ENCODE results near the gene CIB4.

Gene CIB4

DNA sequence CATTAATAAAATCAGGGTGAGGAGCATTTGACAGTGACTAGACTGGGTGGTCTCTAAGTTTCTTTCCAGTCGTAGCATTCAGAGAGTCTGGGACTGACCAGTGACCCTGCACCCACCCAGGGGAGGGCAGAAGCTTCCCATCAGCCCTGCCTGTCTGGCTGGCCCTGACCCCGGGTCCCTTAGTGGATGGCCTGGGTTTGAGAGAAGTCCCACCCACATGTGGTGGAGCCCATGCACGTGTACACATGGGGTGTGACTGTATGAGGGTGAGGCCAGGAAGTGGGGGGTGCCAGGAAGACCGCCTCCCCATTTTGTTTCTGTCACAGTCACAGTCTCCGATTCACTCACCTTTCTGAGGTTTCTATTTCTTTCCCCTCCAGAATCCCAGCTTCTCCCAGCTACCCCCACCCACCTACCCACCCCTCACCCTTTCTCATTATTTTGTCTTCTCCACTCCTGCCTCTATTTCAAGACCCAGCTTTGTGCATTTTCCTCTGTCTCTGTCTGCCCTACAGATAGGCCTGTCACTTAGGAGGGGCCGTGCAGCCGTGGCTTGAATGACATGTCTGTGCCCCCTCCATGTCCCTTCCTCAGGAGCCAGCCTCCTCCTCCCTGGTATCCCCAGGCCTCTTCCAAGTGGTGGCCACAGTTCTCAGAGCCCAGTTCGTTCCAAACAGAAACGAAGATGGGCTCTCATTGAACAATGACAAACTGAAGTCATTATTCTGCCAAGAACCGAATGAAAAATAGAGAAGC lies 13.6 kb downstream of the CIB4 start:
- H3K4me3 ChIP-seq (replicated peaks in 1 of 2; ENCODE audit: low read depth in 2 of 2, low read length in 2 of 2), result no peak overlapping the region
- DNase-seq (ENCODE audit: low read depth in 2 of 2), result no peak
- TF ChIP-seq, protein P1, sequence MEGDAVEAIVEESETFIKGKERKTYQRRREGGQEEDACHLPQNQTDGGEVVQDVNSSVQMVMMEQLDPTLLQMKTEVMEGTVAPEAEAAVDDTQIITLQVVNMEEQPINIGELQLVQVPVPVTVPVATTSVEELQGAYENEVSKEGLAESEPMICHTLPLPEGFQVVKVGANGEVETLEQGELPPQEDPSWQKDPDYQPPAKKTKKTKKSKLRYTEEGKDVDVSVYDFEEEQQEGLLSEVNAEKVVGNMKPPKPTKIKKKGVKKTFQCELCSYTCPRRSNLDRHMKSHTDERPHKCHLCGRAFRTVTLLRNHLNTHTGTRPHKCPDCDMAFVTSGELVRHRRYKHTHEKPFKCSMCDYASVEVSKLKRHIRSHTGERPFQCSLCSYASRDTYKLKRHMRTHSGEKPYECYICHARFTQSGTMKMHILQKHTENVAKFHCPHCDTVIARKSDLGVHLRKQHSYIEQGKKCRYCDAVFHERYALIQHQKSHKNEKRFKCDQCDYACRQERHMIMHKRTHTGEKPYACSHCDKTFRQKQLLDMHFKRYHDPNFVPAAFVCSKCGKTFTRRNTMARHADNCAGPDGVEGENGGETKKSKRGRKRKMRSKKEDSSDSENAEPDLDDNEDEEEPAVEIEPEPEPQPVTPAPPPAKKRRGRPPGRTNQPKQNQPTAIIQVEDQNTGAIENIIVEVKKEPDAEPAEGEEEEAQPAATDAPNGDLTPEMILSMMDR (IDR thresholded peaks at IDR 0.05; ENCODE audit: low read depth, low read length), result no peak

DNA sequence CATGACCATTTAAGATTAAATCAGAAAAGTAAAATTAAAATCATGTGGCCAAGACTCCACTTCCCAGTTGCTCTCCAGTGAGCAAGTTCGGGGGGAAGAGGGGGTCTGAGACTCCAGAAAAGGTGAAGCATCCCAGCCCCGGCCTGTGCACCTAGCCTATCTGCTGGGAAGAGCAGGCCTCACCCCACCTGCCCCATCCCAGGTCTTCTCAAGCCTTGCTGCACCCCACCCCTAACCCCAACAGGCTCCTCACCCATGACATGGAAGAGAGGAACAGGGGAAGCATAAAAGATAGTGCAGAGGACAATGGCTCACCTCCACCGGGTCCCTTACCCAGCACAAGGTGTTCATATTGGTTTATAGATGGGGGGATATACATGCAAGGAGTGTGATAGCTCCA lies 14.6 kb downstream of the CIB4 start:
- no peak overlapping the region for H3K4me3 ChIP-seq (replicated peaks in 1 of 2; ENCODE audit: low read depth in 2 of 2, low read length in 2 of 2)
- DNase-seq (ENCODE audit: low read depth in 2 of 2), result no peak
- TF ChIP-seq, protein P1 (IDR thresholded peaks at IDR 0.05; ENCODE audit: low read depth, low read length), result no peak

DNA sequence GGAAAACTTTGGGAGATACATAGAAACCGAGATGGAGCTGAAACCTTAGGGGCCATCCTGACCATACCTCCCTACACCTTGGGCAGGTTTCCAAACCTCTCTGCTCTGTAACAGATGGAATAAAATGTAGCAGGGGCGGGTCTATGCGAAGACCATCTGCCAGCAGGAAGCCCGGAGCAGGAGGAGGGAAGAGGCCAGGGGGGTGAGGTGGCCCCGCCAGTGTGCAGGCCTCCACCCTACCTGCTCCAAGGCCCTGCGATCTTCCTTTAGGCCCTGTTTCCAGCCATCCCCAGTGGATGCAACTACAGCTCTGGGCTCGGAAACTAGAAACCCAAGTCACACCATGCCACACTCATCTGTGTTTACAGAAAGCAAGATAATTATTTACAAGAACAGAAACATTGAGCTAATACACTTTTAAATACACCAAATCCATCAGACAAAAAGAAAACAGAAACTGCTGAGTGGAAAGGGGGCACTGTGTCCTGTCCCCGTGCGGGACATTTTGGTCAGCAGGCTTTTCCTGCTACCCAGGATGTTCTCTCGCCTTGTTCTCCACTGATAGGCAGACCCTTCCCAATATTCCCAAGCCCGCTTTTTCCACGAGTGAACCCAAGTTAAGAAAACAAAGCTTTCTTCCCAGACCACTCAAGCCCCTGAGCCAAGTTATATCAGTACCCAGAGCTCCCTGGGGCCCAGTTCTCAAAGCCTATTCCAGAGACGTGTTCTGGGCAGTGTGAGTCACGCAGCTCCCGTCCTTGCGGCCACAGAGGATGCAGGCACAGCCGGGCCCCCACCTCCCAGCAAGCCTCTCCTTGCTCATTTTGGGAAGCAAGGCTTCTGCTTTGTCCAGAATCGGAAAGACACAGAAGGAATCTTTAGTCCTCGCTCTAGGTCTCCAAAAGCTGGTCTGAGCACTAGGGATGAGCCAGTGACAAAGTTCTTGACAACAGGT lies 17.3 kb downstream of the CIB4 start:
- no peak overlapping the region for H3K4me3 ChIP-seq (replicated peaks in 1 of 2; ENCODE audit: low read depth in 2 of 2, low read length in 2 of 2)
- peak; percentile 45 to 58 for DNase-seq (ENCODE audit: low read depth in 2 of 2)
- TF ChIP-seq, protein P1 (IDR thresholded peaks at IDR 0.05; ENCODE audit: low read depth, low read length), result no peak

DNA sequence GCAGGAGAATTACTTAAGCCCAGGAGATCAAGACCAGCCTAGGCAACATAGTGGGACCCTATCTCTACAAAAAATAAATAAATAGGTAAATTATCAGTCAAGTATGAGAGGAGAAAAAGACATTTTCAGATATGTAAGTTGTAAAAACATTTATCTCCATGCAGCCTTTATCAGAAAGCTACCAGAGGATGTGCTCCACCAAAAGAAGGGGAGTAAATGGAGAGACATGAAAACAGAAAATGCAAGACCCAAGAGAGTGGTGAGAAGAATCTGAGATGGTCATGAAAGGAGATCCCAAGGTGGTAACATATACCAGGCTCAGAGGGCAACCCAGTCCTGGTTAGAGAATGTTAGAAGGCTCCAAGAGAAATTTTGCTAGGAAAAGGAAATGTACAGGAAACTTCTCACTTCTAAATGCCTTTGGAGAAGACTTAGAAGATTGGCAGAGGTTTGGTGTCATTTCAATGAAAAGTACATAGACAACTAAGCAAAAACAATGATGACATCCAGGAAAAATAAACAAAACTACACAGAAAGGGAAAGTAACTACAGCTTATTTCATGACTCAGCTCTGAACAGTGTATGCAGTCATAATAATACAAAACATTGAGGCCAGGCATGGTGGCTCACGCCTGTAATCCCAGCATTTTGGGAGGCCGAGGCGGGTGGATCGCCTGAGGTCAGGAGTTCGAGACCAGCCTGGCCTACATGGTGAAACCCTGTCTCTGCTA lies 19.5 kb downstream of the CIB4 start:
- DNase-seq (ENCODE audit: low read depth in 2 of 2), result peak in 1 of 2 donors; percentile 31
- TF ChIP-seq, protein P1 (IDR thresholded peaks at IDR 0.05; ENCODE audit: low read depth, low read length), result no peak
- H3K4me3 ChIP-seq (replicated peaks in 1 of 2; ENCODE audit: low read depth in 2 of 2, low read length in 2 of 2), result no peak overlapping the region

DNA sequence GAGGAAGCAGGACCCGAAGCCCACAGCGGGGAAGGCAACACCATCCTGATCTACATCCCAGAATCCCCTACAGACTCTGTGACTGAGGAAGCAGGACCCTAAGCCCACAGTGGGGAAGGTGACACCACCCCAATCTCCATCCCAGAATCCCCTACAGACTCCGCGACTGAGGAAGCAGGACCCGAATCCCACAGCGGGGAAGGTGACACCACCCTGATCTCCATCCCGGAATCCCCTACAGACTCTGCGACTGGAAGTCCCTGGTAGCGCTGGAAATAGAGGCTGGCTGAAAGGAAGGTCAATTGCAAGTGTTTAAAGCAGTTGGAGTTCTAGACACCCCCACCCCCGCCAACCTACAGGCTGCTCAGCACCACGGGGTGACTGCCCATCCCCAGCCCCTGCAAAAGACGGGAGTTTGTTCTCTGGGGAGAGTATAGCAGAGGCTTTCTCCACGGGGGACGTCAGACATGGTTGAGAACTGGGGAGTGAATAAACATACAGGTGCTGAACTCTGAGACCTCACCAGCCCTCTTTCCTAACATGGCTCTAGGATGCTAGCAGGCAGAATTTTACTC lies 21.0 kb downstream of the CIB4 start:
- TF ChIP-seq, protein P1 (IDR thresholded peaks at IDR 0.05; ENCODE audit: low read depth, low read length), result no peak

DNA sequence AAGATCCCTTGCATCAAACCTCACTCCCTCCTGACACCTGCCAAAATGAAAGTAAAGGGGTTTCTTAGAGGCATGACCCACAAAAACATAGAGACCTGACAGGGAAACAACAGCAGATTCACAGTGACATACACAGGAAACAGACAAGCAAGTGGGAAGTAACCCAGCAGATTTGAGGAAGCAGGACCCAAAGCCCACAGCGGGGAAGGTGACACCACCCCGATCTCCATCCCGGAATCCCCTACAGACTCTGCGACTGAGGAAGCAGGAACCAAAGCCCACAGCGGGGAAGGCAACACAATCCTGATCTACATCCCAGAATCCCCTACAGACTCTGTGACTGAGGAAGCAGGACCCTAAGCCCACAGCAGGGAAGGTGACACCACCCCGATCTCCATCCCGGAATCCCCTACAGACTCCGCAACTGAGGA lies 21.6 kb downstream of the CIB4 start:
- H3K4me3 ChIP-seq (replicated peaks in 1 of 2; ENCODE audit: low read depth in 2 of 2, low read length in 2 of 2), result no peak overlapping the region
- TF ChIP-seq, protein P1 (IDR thresholded peaks at IDR 0.05; ENCODE audit: low read depth, low read length), result no peak
- no peak for DNase-seq (ENCODE audit: low read depth in 2 of 2)

More for the DNA sequence above, 21.0 kb downstream of the CIB4 start:
- no peak overlapping the region for H3K4me3 ChIP-seq (replicated peaks in 1 of 2; ENCODE audit: low read depth in 2 of 2, low read length in 2 of 2)
- no peak for DNase-seq (ENCODE audit: low read depth in 2 of 2)
